ENCODE measurements around the gene RETN.

DNA sequence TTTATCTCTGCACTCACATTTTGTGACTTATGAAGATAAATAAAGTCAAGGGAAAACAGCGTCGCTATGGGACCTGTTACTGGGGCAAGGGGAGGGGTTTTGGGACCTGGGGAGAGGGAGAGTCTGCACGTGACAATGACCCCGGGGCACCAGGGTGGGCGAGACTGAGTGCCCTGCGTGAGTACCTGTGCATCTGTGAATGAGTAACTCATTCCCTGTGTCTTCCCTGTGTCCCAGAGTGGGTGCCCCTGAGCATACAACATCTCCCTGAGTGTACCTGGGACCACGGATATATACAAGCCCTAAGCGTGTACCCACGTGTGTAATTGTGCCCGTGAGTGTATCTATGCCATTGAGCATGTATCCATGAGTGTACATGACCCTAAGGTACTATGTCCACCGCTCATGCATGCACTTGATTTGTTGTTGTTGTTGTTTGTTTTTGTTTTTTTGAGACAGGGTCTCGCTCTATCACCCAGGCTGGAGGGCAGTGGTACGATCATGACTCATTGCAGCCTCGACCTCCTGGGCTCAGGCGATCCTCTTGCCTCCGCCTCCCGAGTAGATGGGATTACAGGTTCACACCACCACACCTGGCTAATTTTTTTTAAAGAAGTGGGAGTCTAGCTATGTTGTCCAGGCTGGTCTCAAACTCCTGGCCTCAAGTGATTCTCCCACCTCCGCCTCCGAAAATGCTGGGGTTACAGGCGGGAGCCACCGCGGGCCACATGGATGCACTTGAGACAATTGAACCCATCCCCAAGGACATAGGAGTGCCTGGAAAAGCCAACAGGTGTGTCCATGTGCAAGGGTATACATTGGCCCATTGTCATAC is 11.1 kb downstream of the RETN start:
- TF ChIP-seq, protein P1, sequence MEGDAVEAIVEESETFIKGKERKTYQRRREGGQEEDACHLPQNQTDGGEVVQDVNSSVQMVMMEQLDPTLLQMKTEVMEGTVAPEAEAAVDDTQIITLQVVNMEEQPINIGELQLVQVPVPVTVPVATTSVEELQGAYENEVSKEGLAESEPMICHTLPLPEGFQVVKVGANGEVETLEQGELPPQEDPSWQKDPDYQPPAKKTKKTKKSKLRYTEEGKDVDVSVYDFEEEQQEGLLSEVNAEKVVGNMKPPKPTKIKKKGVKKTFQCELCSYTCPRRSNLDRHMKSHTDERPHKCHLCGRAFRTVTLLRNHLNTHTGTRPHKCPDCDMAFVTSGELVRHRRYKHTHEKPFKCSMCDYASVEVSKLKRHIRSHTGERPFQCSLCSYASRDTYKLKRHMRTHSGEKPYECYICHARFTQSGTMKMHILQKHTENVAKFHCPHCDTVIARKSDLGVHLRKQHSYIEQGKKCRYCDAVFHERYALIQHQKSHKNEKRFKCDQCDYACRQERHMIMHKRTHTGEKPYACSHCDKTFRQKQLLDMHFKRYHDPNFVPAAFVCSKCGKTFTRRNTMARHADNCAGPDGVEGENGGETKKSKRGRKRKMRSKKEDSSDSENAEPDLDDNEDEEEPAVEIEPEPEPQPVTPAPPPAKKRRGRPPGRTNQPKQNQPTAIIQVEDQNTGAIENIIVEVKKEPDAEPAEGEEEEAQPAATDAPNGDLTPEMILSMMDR (IDR thresholded peaks at IDR 0.05): no peak
- TF ChIP-seq POLR2A (IDR thresholded peaks at IDR 0.05) (no peak), EP300 (IDR thresholded peaks at IDR 0.05) (no peak)

All from gastroesophageal sphincter (tissue), 3 donors.